Endothelial cell of umbilical vein (primary cell): ENCODE results near the gene CCL17. TPM values are rescaled to one million over a fixed set of nuclear protein-coding genes. Genes with fewer than 3 reads are reported as not detected.

Experiments
- BruUV-seq: library from RNA; stranded (reverse); fragments of 400-500 nt; replicated peaks from 2 replicates; lab custom pipeline; 2021; lab: Mats Ljungman, UMichigan
- CTCF ChIA-PET: fragments of 300-600, 350-600 bp; sonication (Branson Sonifier 250); formaldehyde crosslinking; loops from one replicate; lab custom pipeline; 2021; ENCODE audit warnings: antibody characterized with exemption, inconsistent platforms; lab: Charles Lee
- POLR2A ChIA-PET: fragments of 300-600, 350-600 bp; sonication (Branson Sonifier 250); formaldehyde crosslinking; loops from one replicate; lab custom pipeline; 2021; ENCODE audit warnings: antibody characterized with exemption, inconsistent platforms; lab: Charles Lee
- DNase-seq: peaks from one replicate; pipeline ENCODE4 v3.0.0-alpha.2; 2011; ENCODE audit warnings: low read depth, low spot score
- FAIRE-seq: peaks from 2 replicates; lab custom pipeline; 2011; peaks lifted over from hg19 to GRCh38; lab: Jason Lieb, UNC
- H2AFZ ChIP-seq: 2 replicates; pipeline ENCODE4 v1.6.0; 2012; ENCODE audit warnings: low read depth, low read length, control low read depth, inconsistent platforms
- H3K27ac ChIP-seq: 2 replicates; pipeline ENCODE4 v1.5.1; 2011; ENCODE audit warnings: low read depth, mild to moderate bottlenecking, control low read depth, low read length, moderate library complexity; ENCODE audit not compliant: insufficient read depth
- H3K27me3 ChIP-seq, 2 experiments: 2 replicates each; pipeline versions ENCODE4 v1.6.0 to v1.6.1; 2011; ENCODE audit warnings: low read length in 2 of 2, mixed read lengths in 1 of 2; ENCODE audit not compliant: control insufficient read depth in 2 of 2, insufficient read depth in 2 of 2
- H3K36me3 ChIP-seq, 2 experiments: 2 replicates in 1 of 2; 3 replicates in 1 of 2; pipeline ENCODE4 v1.5.1; 2011; ENCODE audit warnings: low read length in 2 of 2, mild to moderate bottlenecking in 1 of 2, moderate library complexity in 1 of 2; ENCODE audit not compliant: control insufficient read depth in 2 of 2, insufficient read depth in 2 of 2; ENCODE audit errors: extremely low read depth in 1 of 2
- H3K4me1 ChIP-seq: 3 replicates; pipeline ENCODE4 v1.5.1; 2011; ENCODE audit warnings: mild to moderate bottlenecking, low read length; ENCODE audit not compliant: control insufficient read depth, insufficient read depth; ENCODE audit errors: extremely low read depth
- H3K4me2 ChIP-seq: 2 replicates; pipeline ENCODE4 v1.6.1; 2011; ENCODE audit warnings: low read length, control low read depth, mixed read lengths; ENCODE audit not compliant: insufficient read depth
- H3K4me3 ChIP-seq, 3 experiments: fragments of 200-600 bp in 1 of 3; sonication (generic), shearing (Covaris generic) in 1 of 3; replicated peaks in 1 of 3; 2 replicates each; pipeline ENCODE4 v1.5.1; 2011 to 2016; ENCODE audit warnings: control low read depth in 3 of 3, low read length in 3 of 3, mild to moderate bottlenecking in 2 of 3, inconsistent platforms in 1 of 3, low read depth in 1 of 3, moderate library complexity in 1 of 3; ENCODE audit not compliant: insufficient read depth in 1 of 3
- H3K79me2 ChIP-seq: 2 replicates; pipeline ENCODE4 v1.6.0; 2012; ENCODE audit warnings: low read length, inconsistent platforms; ENCODE audit not compliant: control insufficient read depth, insufficient read depth
- H3K9ac ChIP-seq: replicated peaks from 2 replicates; pipeline ENCODE3; 2011; ENCODE audit warnings: low read length, control low read depth; ENCODE audit not compliant: insufficient read depth; ENCODE audit errors: extremely low read depth
- H3K9me1 ChIP-seq: replicated peaks from 3 replicates; pipeline ENCODE4 v1.6.0; 2011; ENCODE audit warnings: mild to moderate bottlenecking, low read length; ENCODE audit not compliant: control insufficient read depth, insufficient read depth; ENCODE audit errors: extremely low read depth
- H3K9me3 ChIP-seq: replicated peaks from 2 replicates; pipeline ENCODE4 v1.5.1; 2012; ENCODE audit warnings: low read length, inconsistent platforms; ENCODE audit not compliant: control insufficient read depth, insufficient read depth
- H4K20me1 ChIP-seq: replicated peaks from 2 replicates; pipeline ENCODE3; 2011; ENCODE audit warnings: mild to moderate bottlenecking, low read length; ENCODE audit not compliant: control insufficient read depth, insufficient read depth; ENCODE audit errors: extremely low read depth
- CTCF ChIP-seq, 2 donors: IDR thresholded peaks; 1 replicate in 1 of 2; 2 replicates in 1 of 2; pipeline ENCODE4 v1.5.1; 2011; ENCODE audit warnings: low read length in 2 of 2, mild to moderate bottlenecking in 2 of 2, moderate library complexity in 2 of 2, control low read depth in 1 of 2, inconsistent platforms in 1 of 2, low read depth in 1 of 2; ENCODE audit not compliant: insufficient read depth in 1 of 2; ENCODE audit errors: extremely low read depth in 1 of 2
- EZH2 ChIP-seq: IDR thresholded peaks from 2 replicates; pipeline ENCODE4 v1.6.1; 2012; ENCODE audit warnings: borderline replicate concordance, low read depth, mild to moderate bottlenecking, moderate library complexity, low read length, inconsistent platforms; ENCODE audit not compliant: severe bottlenecking
- FOS ChIP-seq: IDR thresholded peaks from 2 replicates; pipeline ENCODE4 v1.6.1; 2011; ENCODE audit warnings: mild to moderate bottlenecking, low read length, moderate library complexity, borderline replicate concordance; ENCODE audit not compliant: insufficient read depth
- GATA2 ChIP-seq: IDR thresholded peaks from 2 replicates; pipeline ENCODE4 v1.7.0; 2011; ENCODE audit warnings: low read depth, mild to moderate bottlenecking, moderate library complexity, mixed read lengths, low read length; ENCODE audit not compliant: insufficient read length, insufficient read depth
- JUN ChIP-seq: IDR thresholded peaks from 2 replicates; pipeline ENCODE4 v1.6.1; 2011; ENCODE audit warnings: borderline replicate concordance, low read depth; ENCODE audit not compliant: insufficient read length, insufficient read depth
- MYC ChIP-seq: IDR thresholded peaks from one replicate; pipeline ENCODE4 v1.6.1; 2011; ENCODE audit warnings: mild to moderate bottlenecking, low read depth, low read length
- POLR2A ChIP-seq: IDR thresholded peaks from 2 replicates; pipeline ENCODE4 v1.6.1; 2012; ENCODE audit warnings: low read depth, mild to moderate bottlenecking, control low read depth, low read length
- POLR2AphosphoS5 ChIP-seq: IDR thresholded peaks from 2 replicates; pipeline ENCODE4 v1.6.1; 2012; ENCODE audit warnings: low read depth, mild to moderate bottlenecking, control low read depth, low read length, moderate library complexity; ENCODE audit not compliant: insufficient read depth
- dilution Hi-C: fragments of 300-500 bp; cut with MboI; formaldehyde crosslinking; loops from one replicate; pipeline ENCODE4 v1.15.0; 2019; ENCODE audit warnings: low sequenced_read_pairs; ENCODE audit not compliant: extremely low pct_ligation_motif_present
- intact Hi-C: fragments of 100-400 bp; cut with micrococcal nuclease; formaldehyde crosslinking; loops from one replicate; pipeline ENCODE4 v1.10.0; 2022
- polyA plus RNA-seq, 4 experiments: library from polyadenylated mRNA; depleted of rRNA in 3 of 4; stranded (reverse) in 3 of 4; unstranded in 1 of 4; fragments of >200 nt; gene quantifications; 2 replicates each; pipeline versions ENCODE4 v1.2.1 to v1.2.3, GENCODE V29; 2011 to 2012; ENCODE audit warnings: missing spikeins in 1 of 4
- total RNA-seq: library from RNA; stranded (reverse); gene quantifications from 2 replicates; pipeline ENCODE4 v1.2.3, GENCODE V29; 2021
- TF ChIP-seq, protein P1 (sequence below): IDR thresholded peaks from 2 replicates; pipeline ENCODE4 v1.6.1; 2011; ENCODE audit not compliant: insufficient read depth, insufficient read length

The CCL17 gene
- total and polyA plus RNA-seq, 2 donors (not counting 3 experiments of a cell fraction or from before 2014, with no cell fraction given): not detected

DNA sequence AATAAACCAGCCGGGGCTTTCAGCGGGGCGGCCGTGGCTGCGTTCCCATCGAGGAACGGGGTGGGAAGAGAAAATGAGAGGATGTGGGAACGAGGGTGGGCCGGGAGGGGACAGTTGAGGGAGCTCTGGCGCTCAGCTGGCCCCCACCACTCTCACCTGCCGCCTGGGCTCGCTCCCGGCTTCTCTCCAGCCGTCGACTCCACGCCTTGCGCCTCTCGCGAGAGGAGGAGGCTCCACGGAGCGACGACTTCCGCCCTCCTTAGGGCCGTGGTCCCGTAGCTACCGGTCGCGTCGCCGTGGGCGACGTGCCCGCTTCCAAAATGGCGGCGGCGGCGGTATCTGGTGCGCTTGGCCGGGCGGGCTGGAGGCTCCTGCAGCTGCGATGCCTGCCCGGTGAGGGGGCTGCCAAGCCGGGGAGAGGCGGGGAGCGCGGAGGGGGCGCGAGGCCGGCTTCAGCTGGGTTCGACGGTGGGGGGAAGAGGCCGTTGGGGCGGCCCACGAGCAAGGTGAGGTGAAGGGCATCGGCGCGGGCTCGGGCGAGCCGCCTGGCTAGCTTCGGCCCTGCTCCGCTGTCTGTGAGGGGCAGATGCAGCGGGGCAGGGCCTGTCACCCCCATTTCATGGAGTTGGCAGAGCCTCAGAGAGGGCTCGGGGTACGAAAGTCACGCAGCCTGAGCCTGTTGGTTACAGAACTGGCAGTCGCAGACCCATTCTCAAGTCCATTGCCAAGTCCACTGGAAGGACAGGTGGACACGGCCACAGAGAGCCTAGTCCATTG is 42.8 kb downstream of the CCL17 start, which contains the start of the genes CIAPIN1 and COQ9:
TSS of gene CIAPIN1 (minus strand) at position 200 of the 777 bp plus-strand sequence. CDS start 6,457 bp downstream, outside the sequence.
TSS of gene COQ9 (plus strand) at position 294 of the 777 bp plus-strand sequence. CDS start at position 321, 27 bp downstream.
- FAIRE-seq: peak; percentile 74
- Histone ChIP-seq H3K79me2 (peaks cover 54% of the 10 kb centered on the region), H3K36me3 (no peaks in the 10 kb centered on the region), H3K4me1 (peaks cover 12% of the 10 kb centered on the region), H3K4me3 (peak within 1 kb of the TSS; percentile 43 to 93 (median 78)), H3K4me2 (peak within 1 kb of the TSS; percentile 83), H3K27ac (peak within 1 kb of the TSS; percentile 56), H3K9ac (peak within 1 kb of the TSS; percentile 94), H2AFZ (peak within 1 kb of the TSS; percentile 68), H3K27me3 (no peaks in the 10 kb centered on the region), H3K9me1 (no peaks in the 10 kb centered on the region), H4K20me1 (no peaks in the 10 kb centered on the region), H3K9me3 (no peaks in the 10 kb centered on the region)
- peak; percentile 92 for DNase-seq
- BruUV-seq: TSS peak; percentile 33
- ChIA-PET CTCF (interaction anchor here (0.7 to 1.7 kb wide), 13 partner anchors 9 to 148 kb away, joined by 3 to 29 read pairs (median 4); partner anchors contain the start of gene POLR2C), POLR2A (interaction anchor here (0.5 to 1.0 kb wide), 4 partner anchors 15 to 139 kb away, joined by 3 to 4 read pairs (median 3); partner anchors contain the start of gene POLR2C)
- no peak for TF ChIP-seq CTCF (IDR thresholded peaks at IDR 0.05; ENCODE audit: extremely low read depth in 1 of 2, insufficient read depth in 1 of 2, low read depth in 1 of 2, low read length in 2 of 2)
- TF ChIP-seq, protein P1, sequence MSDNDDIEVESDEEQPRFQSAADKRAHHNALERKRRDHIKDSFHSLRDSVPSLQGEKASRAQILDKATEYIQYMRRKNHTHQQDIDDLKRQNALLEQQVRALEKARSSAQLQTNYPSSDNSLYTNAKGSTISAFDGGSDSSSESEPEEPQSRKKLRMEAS: peak; percentile 63
- no peak for TF ChIP-seq FOS
- peak; percentile 50 for TF ChIP-seq MYC
- peak; percentile 94 for TF ChIP-seq POLR2A
- no peak for TF ChIP-seq GATA2
- TF ChIP-seq JUN: no peak
- TF ChIP-seq EZH2: no peak
- TF ChIP-seq POLR2AphosphoS5: peak; percentile 98
- dilution Hi-C loops: no loop called here
- intact Hi-C loops: loop anchor here (1.0 kb wide), 2 partner anchors 15 to 147 kb away; partner anchors contain the start of gene POLR2C
